Activated CD8-positive, alpha-beta memory T cell treated with anti-CD3 and anti-CD28 coated beads, Interleukin-2, amount 50 U/mL, for 48 hours (primary cell): ENCODE measurements around the gene IRF6.
A peak's percentile ranks its signal among the peaks of the same experiment; 100 is the strongest.

Experiments
- DNase-seq: peaks from one replicate; pipeline ENCODE4 v3.0.0-alpha.2; 2020

Gene IRF6

GRCh38 chr1:209755926-209756614, 49.9 kb downstream of the IRF6 start, which contains the start of gene TRAF3IP3:
Gene TRAF3IP3, plus strand, starts transcription at chr1:209756053. Its CDS starts 3,987 bp downstream, at chr1:209760040.
- peak; percentile 83 for DNase-seq

DNA sequence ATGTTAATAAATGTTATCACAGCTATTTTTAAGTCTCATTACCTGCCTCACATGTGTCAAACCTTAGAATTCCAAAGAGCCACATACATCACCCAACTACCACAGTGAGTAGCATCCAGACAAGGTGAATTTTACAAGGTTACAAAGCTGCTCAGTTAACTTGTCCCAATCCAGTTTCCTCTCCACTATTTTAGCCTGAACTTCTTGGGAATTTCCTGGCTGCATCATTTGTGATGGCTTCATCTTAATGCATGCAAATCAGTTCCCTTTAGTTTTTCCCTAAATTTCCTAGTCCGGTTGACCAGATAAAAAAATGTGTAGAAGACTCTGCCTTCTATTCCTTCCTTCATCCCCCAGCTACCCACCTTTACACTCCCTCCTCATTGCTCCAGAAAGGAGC, 50.7 kb downstream of the IRF6 start:
- no peak for DNase-seq

DNA sequence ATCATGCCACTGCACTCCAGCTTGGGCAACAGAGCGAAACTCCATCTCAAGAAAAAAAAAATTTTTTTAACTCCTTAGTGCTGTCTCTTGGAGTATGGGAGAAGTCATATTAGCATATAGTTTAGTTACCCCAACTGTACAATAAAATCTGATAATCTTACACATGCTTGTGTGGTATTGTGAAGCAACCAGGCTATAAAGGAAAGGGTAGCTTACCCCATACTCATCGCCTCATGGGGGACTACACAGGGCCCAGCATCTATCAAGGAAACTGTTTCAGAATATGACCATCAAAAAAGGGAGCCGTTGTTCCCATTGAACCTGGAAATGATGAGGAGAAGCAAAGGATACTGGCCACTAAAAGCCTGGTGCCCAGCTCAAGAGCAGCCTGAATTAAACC, 53.1 kb downstream of the IRF6 start:
- DNase-seq = no peak

DNA sequence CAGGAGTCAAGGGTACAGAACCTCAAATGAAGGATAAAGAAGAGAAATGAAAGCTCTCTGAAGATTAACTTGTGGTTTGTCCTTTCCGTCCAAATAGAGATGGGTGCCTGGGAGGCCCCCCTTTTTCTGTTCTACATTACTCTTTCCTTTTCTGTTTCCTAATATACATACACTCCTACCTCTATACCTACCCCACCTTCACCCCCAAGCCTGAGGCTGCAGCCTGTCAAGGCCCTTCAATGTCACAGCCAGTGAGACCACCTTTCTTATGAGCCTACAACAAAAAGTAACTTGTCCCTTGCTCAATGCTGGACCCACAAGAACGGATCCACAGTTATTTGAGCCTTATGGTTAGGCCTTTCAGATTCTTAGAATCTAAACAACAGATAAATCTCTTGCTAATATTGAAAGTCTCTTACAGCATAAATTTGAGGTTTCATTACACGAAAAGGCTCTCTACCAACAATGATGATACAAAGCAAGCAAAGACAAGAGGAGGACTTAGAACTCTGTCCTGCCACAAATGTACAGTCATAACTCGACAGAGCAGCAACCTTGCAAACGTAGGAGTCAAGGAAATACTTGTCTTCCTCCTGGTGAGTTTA, 54.2 kb downstream of the IRF6 start:
- DNase-seq = peak; percentile 75

DNA sequence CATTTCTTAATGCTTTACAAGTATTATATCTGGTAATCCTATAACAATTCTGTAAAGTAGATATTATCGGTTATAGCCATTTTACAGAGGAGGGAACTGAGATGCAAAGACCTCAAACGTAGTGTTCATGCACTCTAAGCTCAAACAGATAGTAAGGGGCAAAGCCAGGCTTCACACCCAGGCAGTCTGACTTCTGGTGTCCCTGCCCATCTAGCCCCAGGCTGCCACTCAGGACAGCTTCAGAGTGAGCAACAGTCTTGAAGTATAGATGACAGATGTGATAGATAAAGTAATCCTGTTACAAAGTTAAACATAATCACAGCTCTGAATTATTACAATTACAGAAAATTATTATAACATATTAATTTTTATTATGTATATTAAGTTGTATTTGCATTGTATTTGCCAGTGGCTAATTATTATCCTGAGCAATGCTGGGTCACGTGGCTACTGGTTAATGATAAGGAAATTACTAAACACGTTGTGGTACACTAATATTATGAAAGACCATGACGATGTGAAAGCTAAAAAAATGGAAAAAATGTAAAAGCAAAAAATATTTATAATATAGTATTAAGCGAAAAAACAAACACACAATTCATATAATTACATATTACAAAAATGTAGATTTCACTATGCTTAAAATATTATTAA, 56.1 kb downstream of the IRF6 start:
- no peak for DNase-seq

- no peak for DNase-seq
These were observed 56.7 kb downstream of the IRF6 start for GRCh38 chr1:209749205-209749604.

GRCh38 chr1:209748620-209749019, 57.3 kb downstream of the IRF6 start:
- DNase-seq = no peak

- DNase-seq = peak; percentile 97
These were observed 58.2 kb downstream of the IRF6 start for GRCh38 chr1:209747580-209748262.

GRCh38 chr1:209746451-209747165, 59.3 kb downstream of the IRF6 start:
- no peak for DNase-seq

- DNase-seq = no peak
These were observed 62.8 kb downstream of the IRF6 start for GRCh38 chr1:209743145-209743482.

- DNase-seq = no peak
These were observed 63.4 kb downstream of the IRF6 start for GRCh38 chr1:209742409-209743144.

- no peak for DNase-seq
These were observed 64.1 kb downstream of the IRF6 start for GRCh38 chr1:209741889-209742288.

DNA sequence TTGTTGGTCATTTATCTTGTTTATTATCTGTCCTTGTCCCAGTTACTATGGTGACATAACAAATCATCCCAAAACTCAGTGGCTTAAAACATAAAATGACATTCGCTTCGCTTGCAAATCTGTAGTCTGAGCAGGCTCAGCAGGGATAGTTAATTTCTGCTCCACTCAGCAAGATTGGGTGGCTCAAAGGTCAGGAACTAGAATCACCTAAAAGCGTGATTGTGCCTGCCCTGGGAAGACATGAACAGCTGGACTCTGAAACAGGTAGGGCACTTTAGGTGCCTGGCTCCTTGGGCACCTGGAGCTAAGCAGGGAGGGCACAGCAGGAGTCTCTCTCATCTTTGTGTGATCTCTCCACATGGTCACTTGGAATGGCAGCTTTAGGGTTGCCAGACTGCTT, 64.7 kb downstream of the IRF6 start:
- no peak for DNase-seq

DNA sequence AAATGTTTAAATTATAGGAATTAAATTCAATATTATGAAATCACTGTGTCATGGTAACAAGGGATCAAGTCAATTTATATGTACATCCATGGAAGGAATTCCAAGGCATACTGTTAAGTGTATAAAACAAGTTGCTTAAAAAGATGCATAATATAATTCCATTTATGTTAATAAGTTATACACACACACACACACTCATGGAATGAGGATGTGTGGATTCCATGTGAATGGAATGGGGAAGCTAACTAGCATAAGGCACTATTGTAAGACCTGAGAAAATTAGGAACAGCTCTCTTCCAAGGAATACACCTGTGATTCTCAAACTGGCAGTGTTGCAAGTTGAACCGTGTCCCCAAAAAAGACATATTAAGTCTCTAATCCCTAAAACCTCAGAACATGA, 67.7 kb downstream of the IRF6 start:
- no peak for DNase-seq

DNA sequence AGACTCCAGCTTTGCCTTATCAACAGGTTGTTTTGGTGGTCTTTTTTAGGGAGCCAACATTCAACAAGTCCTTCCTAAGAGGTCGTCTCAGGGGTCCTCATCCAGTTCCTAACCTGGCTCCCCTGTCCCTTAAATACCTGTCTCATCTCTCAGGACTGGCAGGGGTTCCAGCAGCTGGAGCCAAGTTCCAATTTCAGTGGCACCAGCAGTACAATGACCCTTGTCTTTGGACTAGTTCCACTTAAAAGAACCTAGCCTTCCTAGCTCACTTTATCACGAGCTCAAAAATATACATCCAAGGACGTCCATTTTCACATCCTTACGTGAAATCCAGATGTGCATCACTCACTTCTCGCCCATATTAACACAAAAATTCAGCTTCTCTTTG, 68.8 kb downstream of the IRF6 start:
- DNase-seq = no peak

DNA sequence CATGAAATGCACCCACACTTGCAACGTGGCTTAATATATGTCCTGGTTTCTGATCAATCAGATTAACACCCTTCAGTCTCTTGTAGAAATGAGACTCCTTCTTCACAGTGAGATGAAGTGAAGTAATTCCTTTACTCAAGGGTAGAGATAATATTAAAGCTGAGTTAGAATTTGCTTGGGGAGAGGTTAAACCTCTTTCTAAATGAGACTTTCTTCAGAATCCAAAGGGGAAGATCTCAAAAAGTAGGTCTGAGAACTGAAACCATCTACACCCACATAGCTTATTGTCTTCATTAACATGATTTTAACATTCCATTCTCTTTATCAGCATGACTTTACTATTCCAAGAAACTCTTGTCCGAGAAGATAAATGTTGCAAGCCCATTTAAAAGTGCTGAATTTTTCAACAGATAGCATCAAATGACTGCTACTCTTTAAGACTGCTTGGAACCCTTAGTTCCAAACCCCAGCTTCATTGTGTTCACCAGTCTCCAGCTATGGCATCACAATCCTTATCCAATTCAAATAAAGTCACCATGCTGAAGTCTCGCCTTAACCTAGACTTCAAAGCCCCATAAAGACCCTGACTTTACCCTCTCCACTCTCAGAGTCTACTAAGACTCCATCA, 69.3 kb downstream of the IRF6 start:
- no peak for DNase-seq
